WERI-Rb-1 (cell line): Measurements from ENCODE around the gene DOLPP1.

Experiments
- DNase-seq: peaks from one replicate; pipeline ENCODE4 v3.0.0-alpha.2; 2020
- H3K27ac ChIP-seq: fragments of 250-450 bp; sonication (Bioruptor Pico); 2 replicates; pipeline ENCODE4 v1.5.1; 2020; ENCODE audit warnings: mild to moderate bottlenecking, moderate library complexity
- H3K27me3 ChIP-seq: fragments of 250-450 bp; sonication (Bioruptor Pico); 2 replicates; pipeline ENCODE4 v1.5.1; 2021; ENCODE audit warnings: mild to moderate bottlenecking, low read depth, moderate library complexity; ENCODE audit not compliant: insufficient read depth, severe bottlenecking
- H3K36me3 ChIP-seq: fragments of 250-450 bp; sonication (Bioruptor Pico); 2 replicates; pipeline ENCODE4 v1.5.1; 2020; ENCODE audit warnings: mild to moderate bottlenecking, moderate library complexity
- H3K4me3 ChIP-seq: 2 replicates; pipeline ENCODE4 v1.5.1; 2011; ENCODE audit warnings: low read depth, mild to moderate bottlenecking, control low read depth, low read length
- H3K9me3 ChIP-seq: fragments of 250-450 bp; sonication (Bioruptor Pico); 2 replicates; pipeline ENCODE4 v1.5.1; 2021; ENCODE audit warnings: mild to moderate bottlenecking, moderate library complexity; ENCODE audit not compliant: severe bottlenecking
- CTCF ChIP-seq: IDR thresholded peaks from 2 replicates; pipeline ENCODE4 v1.5.1; 2011; ENCODE audit warnings: low read depth, mild to moderate bottlenecking, control low read depth, inconsistent platforms, low read length

The DOLPP1 gene

GRCh38 chr9:129036923-129037766, 43.8 kb upstream of the DOLPP1 start:
- Histone ChIP-seq H3K27me3 (no peaks in the 10 kb centered on the region), H3K36me3 (peaks cover 21% of the 10 kb centered on the region), H3K27ac (peak overlapping the region; percentile 47), H3K4me3 (peak overlapping the region; percentile 95), H3K9me3 (no peaks in the 10 kb centered on the region)
- DNase-seq = no peak
- peak; percentile 15; the same call in 1 of the 2 replicates for TF ChIP-seq CTCF

- Histone ChIP-seq H3K9me3 (no peaks in the 10 kb centered on the region), H3K4me3 (no peak overlapping the region), H3K36me3 (peaks cover 27% of the 10 kb centered on the region), H3K27ac (no peak overlapping the region), H3K27me3 (no peaks in the 10 kb centered on the region)
- no peak for DNase-seq
- no peak for TF ChIP-seq CTCF
Observed at GRCh38 chr9:129037767-129038098, 43.2 kb upstream of the DOLPP1 start.

- no peaks in the 10 kb centered on the region for H3K27me3 ChIP-seq
- H3K4me3 ChIP-seq = no peak overlapping the region
- H3K9me3 ChIP-seq = no peaks in the 10 kb centered on the region
- H3K27ac ChIP-seq = no peak overlapping the region
- TF ChIP-seq CTCF = no peak
- H3K36me3 ChIP-seq = peaks cover 33% of the 10 kb centered on the region
- DNase-seq = no peak
Observed at GRCh38 chr9:129038109-129038852, 42.6 kb upstream of the DOLPP1 start.

GRCh38 chr9:129040113-129040643, 40.7 kb upstream of the DOLPP1 start:
- Histone ChIP-seq H3K27me3 (no peaks in the 10 kb centered on the region), H3K27ac (no peak overlapping the region), H3K4me3 (no peak overlapping the region), H3K36me3 (peaks cover 42% of the 10 kb centered on the region), H3K9me3 (no peaks in the 10 kb centered on the region)
- DNase-seq = no peak
- TF ChIP-seq CTCF = no peak

- DNase-seq = no peak
- H3K9me3 ChIP-seq = no peaks in the 10 kb centered on the region
- no peak overlapping the region for H3K4me3 ChIP-seq
- no peaks in the 10 kb centered on the region for H3K27me3 ChIP-seq
- H3K27ac ChIP-seq = no peak overlapping the region
- peaks cover 45% of the 10 kb centered on the region for H3K36me3 ChIP-seq
- TF ChIP-seq CTCF = no peak
Observed at GRCh38 chr9:129042016-129042415, 38.9 kb upstream of the DOLPP1 start.
